Activated CD8-positive, alpha-beta T cell treated with anti-CD3 and anti-CD28 coated beads, Interleukin-2, amount 10 ng/mL, durations not matched to agents 7 days and 5 days (primary cell): ENCODE results near the gene DOHH. TPM values are rescaled to one million over a fixed set of nuclear protein-coding genes. Genes with fewer than 3 reads are reported as not detected.

Experiments
- ATAC-seq: fragments of 150-1000 bp; cut with Tn5 transposase; one replicate; pipeline ENCODE4 v1.10.0; 2021; ENCODE audit warnings: moderate library complexity
- CTCF ChIA-PET: fragments of 350-600 bp; sonication (Branson Sonifier 250); formaldehyde crosslinking; loops from one replicate; lab custom pipeline; 2021; ENCODE audit warnings: antibody characterized with exemption; lab: Charles Lee
- POLR2A ChIA-PET: fragments of 350-600 bp; sonication (Branson Sonifier 250); formaldehyde crosslinking; loops from one replicate; lab custom pipeline; 2021; ENCODE audit warnings: antibody characterized with exemption; lab: Charles Lee
- DNase-seq: peaks from one replicate; pipeline ENCODE4 v3.0.0-alpha.2; 2020
- H3K27ac Mint-ChIP-seq: one replicate; pipeline ENCODE4 v1.8.0; 2021; ENCODE audit warnings: mild to moderate bottlenecking, mixed read lengths
- H3K27me3 Mint-ChIP-seq: one replicate; pipeline ENCODE4 v1.8.0; 2021; ENCODE audit warnings: low read depth, mixed read lengths
- H3K36me3 Mint-ChIP-seq: one replicate; pipeline ENCODE4 v1.8.0; 2021; ENCODE audit warnings: low read depth, mixed read lengths
- H3K4me1 Mint-ChIP-seq: one replicate; pipeline ENCODE4 v1.8.0; 2021; ENCODE audit warnings: low read depth, mixed read lengths
- H3K4me3 Mint-ChIP-seq: one replicate; pipeline ENCODE4 v1.8.0; 2021; ENCODE audit warnings: mild to moderate bottlenecking, mixed read lengths
- H3K9me3 Mint-ChIP-seq: one replicate; pipeline ENCODE4 v1.8.0; 2022; ENCODE audit warnings: mixed read lengths; ENCODE audit not compliant: insufficient read depth
- total RNA-seq, 2 experiments: library from RNA; stranded (reverse); gene quantifications; one replicate each; pipeline ENCODE4 v1.2.3, GENCODE V29; 2021

The DOHH gene
- total RNA-seq, 2 experiments from 2014 or later = 14.6 to 16.1 TPM

GRCh38 chr19:3539756-3540118, 39.3 kb upstream of the DOHH start:
- CTCF ChIA-PET = no interaction called here
- H3K9me3 Mint-ChIP-seq = no peaks in the 10 kb centered on the region
- POLR2A ChIA-PET = no interaction called here

GRCh38 chr19:3538965-3539755, 38.7 kb upstream of the DOHH start, which contains the start of gene TEKTIP1:
Gene TEKTIP1 (plus strand): TSS chr19:3539174. CDS start chr19:3539178, 4 bp downstream.
- Mint-ChIP-seq H3K36me3 (peaks cover 36% of the 10 kb centered on the region), H3K4me1 (no peaks in the 10 kb centered on the region), H3K4me3 (no peak within 1 kb of the TSS), H3K27me3 (no peaks in the 10 kb centered on the region), H3K9me3 (no peaks in the 10 kb centered on the region), H3K27ac (peak within 1 kb of the TSS; percentile 34)
- DNase-seq (no peak), ATAC-seq (no peak)
- ChIA-PET CTCF (interaction anchor here (1.2 kb wide), 1 partner anchor 8 kb away, joined by 3 read pairs; no protein-coding TSS in a partner anchor), POLR2A (no interaction called here)

More at GRCh38 chr19:3539756-3540118, 39.3 kb upstream of the DOHH start:
- no peak for DNase-seq
- no peak overlapping the region for H3K4me3 Mint-ChIP-seq
- no peaks in the 10 kb centered on the region for H3K4me1 Mint-ChIP-seq
- H3K36me3 Mint-ChIP-seq = peaks cover 32% of the 10 kb centered on the region
- H3K27ac Mint-ChIP-seq = no peak overlapping the region
- no peak for ATAC-seq
- no peaks in the 10 kb centered on the region for H3K27me3 Mint-ChIP-seq

DNA sequence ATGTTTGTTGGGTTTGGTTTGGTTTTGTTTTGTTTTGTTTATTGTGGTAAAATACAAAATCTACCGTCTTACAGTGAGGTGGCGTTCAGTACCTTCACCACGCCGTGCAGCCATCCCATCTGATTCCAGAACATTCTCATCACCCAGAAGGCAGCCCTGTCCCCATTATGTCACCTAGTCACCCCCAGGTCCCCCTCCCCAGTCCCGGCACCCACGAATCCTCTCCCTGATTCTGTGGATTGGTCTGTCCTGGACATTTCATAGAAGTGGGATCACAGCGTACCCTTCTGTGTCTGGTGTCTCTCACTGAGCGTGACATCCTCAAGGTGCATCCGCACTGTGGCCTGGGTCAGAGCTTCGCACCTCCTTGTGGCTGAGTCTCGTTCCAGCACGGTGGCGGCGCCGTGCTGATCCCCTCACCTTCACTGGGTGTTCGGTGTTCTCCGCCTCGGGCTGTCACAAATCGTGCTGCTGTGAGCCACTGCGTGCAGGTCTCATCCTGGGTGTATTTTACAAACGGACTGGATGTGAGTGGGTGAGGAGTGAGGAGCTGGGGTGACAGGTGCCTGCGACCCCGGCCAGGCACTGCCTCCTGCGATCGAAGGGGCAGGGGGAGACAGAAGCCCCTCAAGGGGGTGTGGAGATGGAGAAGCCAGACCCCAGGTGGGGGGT, 37.9 kb upstream of the DOHH start:
- ATAC-seq = no peak
- POLR2A ChIA-PET = no interaction called here

DNA sequence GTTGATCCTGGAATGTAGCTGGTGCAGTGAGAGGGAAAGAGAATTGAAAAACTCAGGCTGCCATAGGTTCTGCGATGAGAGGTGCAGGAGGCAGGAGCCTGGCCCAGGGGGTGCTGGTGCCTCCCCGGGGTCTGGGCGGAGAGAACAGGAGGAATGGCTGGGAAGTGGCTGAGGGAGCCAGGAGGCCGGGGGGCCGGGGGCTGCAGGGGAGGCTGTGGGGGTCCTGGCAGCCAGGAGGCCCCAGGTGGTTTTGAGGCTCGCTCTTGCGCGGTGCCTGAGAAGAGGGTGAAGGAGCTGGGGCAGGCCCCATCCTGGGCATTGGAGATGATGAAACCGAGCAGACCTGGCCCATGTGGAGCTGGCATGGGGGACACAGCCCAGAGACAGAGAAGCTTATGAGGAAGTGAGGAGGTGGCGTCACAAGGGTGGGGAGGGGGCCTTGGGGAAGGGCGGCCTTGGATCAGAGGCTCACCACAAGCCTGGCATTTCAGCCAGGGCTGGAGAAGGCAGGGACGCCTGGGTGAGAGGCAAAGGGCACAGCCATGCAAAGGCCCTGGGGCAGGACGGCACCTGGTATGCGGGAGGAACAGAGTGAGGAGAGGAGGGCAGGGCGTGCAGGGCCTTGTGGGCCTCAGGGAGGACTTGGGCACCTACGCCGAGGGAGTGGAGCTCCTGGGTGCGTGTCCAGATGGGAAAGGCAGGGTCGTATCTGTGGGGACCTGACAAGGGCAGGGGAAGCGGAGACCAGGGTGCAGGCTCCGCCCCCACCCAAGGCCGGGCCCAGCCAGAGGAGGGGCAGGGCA, 37.2 kb upstream of the DOHH start:
- Mint-ChIP-seq H3K27me3 (no peaks in the 10 kb centered on the region), H3K4me3 (no peak overlapping the region), H3K27ac (no peak overlapping the region), H3K9me3 (no peaks in the 10 kb centered on the region), H3K4me1 (no peaks in the 10 kb centered on the region), H3K36me3 (peaks cover 41% of the 10 kb centered on the region)
- no peak for ATAC-seq
- no peak for DNase-seq
- CTCF ChIA-PET = no interaction called here
- POLR2A ChIA-PET = interaction anchor here (0.5 kb wide), 1 partner anchor 22 kb away, joined by 3 read pairs; no protein-coding TSS in a partner anchor

More for the DNA sequence above, 37.9 kb upstream of the DOHH start:
- CTCF ChIA-PET = interaction anchor here (1.2 kb wide), 1 partner anchor 9 kb away, joined by 3 read pairs; no protein-coding TSS in a partner anchor
- H3K4me1 Mint-ChIP-seq = no peaks in the 10 kb centered on the region
- H3K27ac Mint-ChIP-seq = peak overlapping the region; percentile 34
- H3K9me3 Mint-ChIP-seq = no peaks in the 10 kb centered on the region
- H3K4me3 Mint-ChIP-seq = no peak overlapping the region
- peaks cover 40% of the 10 kb centered on the region for H3K36me3 Mint-ChIP-seq
- no peaks in the 10 kb centered on the region for H3K27me3 Mint-ChIP-seq
- no peak for DNase-seq

GRCh38 chr19:3537101-3537437, 36.6 kb upstream of the DOHH start:
- ChIA-PET POLR2A (no interaction called here), CTCF (no interaction called here)
- Mint-ChIP-seq H3K27ac (no peak overlapping the region), H3K9me3 (no peaks in the 10 kb centered on the region), H3K4me1 (no peaks in the 10 kb centered on the region), H3K36me3 (peaks cover 43% of the 10 kb centered on the region), H3K27me3 (no peaks in the 10 kb centered on the region), H3K4me3 (no peak overlapping the region)
- DNase-seq (no peak), ATAC-seq (no peak)

- ATAC-seq (no peak), DNase-seq (no peak)
- Mint-ChIP-seq H3K27ac (no peak overlapping the region), H3K4me1 (no peaks in the 10 kb centered on the region), H3K27me3 (no peaks in the 10 kb centered on the region), H3K9me3 (no peaks in the 10 kb centered on the region), H3K36me3 (peaks cover 43% of the 10 kb centered on the region), H3K4me3 (no peak overlapping the region)
- ChIA-PET POLR2A (no interaction called here), CTCF (no interaction called here)
Observed at GRCh38 chr19:3536429-3537100, 36.1 kb upstream of the DOHH start.

DNA sequence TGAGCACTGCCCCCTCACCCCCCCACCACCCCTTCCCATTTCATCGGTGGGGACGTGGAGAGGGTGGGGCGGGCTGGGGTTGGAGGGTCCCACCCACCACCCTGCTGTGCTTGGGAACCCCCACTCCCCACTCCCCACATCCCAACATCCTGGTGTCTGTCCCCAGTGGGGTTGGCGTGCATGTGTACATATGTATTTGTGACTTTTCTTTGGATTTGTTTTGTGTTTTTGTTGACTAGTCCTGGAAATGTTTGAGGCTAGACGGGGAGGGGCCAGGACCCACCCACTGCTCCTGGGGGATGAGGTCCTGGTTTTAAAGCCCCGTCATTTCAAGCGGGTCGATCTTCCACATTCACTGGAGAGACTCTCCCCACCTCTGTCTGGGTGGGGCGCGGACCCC, 35.5 kb upstream of the DOHH start:
- Mint-ChIP-seq H3K9me3 (no peaks in the 10 kb centered on the region), H3K4me3 (no peak overlapping the region), H3K27ac (no peak overlapping the region), H3K4me1 (no peaks in the 10 kb centered on the region), H3K36me3 (peaks cover 47% of the 10 kb centered on the region), H3K27me3 (no peaks in the 10 kb centered on the region)
- CTCF ChIA-PET = no interaction called here
- POLR2A ChIA-PET = no interaction called here
- DNase-seq (no peak), ATAC-seq (no peak)

DNA sequence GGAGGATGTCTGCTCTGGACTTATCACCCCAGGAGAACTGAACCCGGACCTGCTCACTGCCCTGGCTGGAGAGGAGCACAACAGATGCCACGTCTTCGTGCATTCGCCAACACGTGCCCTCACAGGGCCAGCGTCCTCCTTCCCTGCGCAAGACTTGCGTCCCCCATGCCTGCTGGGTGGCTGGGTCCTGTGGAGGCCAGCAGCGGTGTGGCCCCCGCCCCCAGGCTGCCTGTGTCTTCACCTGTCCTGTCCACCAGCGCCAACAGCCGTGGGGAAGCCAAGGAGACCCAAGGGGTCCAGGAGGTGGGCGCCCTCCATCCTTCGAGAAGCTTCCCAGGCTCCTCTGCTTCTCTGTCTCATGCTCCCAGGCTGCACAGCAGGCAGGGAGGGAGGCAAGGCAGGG, 35.1 kb upstream of the DOHH start:
- H3K27me3 Mint-ChIP-seq = no peaks in the 10 kb centered on the region
- ChIA-PET POLR2A (no interaction called here), CTCF (no interaction called here)
- no peak overlapping the region for H3K27ac Mint-ChIP-seq
- H3K4me3 Mint-ChIP-seq = no peak overlapping the region
- no peaks in the 10 kb centered on the region for H3K9me3 Mint-ChIP-seq
- DNase-seq (no peak), ATAC-seq (no peak)
- peaks cover 47% of the 10 kb centered on the region for H3K36me3 Mint-ChIP-seq
- H3K4me1 Mint-ChIP-seq = no peaks in the 10 kb centered on the region

DNA sequence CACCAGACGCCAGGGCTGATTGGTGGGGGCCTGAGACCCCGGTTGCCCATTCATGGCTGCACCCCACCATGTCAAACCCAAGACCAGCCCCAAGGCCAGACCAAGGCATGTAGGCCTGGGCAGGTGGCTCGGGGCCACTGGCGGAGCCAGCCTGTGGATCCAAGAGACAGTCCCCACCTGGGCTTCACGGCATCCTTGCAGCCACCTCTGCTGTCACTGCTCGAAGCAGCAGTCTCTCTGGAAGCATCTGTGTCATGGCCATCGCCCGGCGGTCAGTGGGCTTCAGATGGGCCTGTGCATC, 34.7 kb upstream of the DOHH start:
- no peaks in the 10 kb centered on the region for H3K9me3 Mint-ChIP-seq
- no peak for DNase-seq
- H3K27ac Mint-ChIP-seq = no peak overlapping the region
- H3K4me1 Mint-ChIP-seq = no peaks in the 10 kb centered on the region
- no peak for ATAC-seq
- POLR2A ChIA-PET = interaction anchor here (1.1 kb wide), 1 partner anchor 10 kb away, joined by 6 read pairs; no protein-coding TSS in a partner anchor
- CTCF ChIA-PET = no interaction called here
- H3K4me3 Mint-ChIP-seq = no peak overlapping the region
- no peaks in the 10 kb centered on the region for H3K27me3 Mint-ChIP-seq
- H3K36me3 Mint-ChIP-seq = peaks cover 47% of the 10 kb centered on the region

DNA sequence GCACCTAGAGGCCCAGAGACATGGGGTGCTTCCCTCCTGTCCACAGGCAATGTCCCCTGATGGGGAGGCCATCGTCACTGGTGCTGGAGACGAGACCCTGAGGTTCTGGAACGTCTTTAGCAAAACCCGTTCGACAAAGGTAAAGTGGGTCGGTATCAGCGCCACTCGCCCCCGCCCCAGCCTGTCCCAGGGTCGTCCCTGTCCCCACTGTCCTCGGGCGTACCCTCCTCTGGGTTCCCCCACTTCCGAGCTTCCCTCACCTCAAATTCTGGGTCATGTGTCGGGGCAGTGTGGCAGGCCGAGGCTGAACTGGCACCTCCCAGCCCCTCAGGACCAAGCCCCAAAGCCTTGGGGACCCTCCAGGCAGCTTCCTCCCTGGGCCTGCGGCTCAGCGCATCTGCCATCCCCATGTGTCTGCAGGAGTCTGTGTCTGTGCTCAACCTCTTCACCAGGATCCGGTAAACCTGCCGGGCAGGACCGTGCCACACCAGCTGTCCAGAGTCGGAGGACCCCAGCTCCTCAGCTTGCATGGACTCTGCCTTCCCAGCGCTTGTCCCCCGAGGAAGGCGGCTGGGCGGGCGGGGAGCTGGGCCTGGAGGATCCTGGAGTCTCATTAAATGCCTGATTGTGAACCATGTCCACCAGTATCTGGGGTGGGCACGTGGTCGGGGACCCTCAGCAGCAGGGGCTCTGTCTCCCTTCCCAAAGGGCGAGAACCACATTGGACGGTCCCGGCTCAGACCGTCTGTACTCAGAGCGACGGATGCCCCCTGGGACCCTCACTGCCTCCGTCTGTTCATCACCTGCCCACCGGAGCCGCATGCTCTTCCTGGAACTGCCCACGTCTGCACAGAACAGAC, 34.1 kb upstream of the DOHH start:
- H3K27me3 Mint-ChIP-seq = no peaks in the 10 kb centered on the region
- H3K4me1 Mint-ChIP-seq = no peaks in the 10 kb centered on the region
- ATAC-seq (no peak), DNase-seq (no peak)
- no peaks in the 10 kb centered on the region for H3K9me3 Mint-ChIP-seq
- peaks cover 43% of the 10 kb centered on the region for H3K36me3 Mint-ChIP-seq
- POLR2A ChIA-PET = interaction anchor here (1.1 kb wide), 1 partner anchor 10 kb away, joined by 6 read pairs; no protein-coding TSS in a partner anchor
- CTCF ChIA-PET = no interaction called here
- H3K27ac Mint-ChIP-seq = no peak overlapping the region
- no peak overlapping the region for H3K4me3 Mint-ChIP-seq
